ENCODE measurements around the gene IL10RB. TPM values are rescaled to one million over a fixed set of nuclear protein-coding genes. Genes with fewer than 3 reads are reported as not detected.
A peak's percentile ranks its signal among the peaks of the same experiment; 100 is the strongest.

IL10RB gene
- total and polyA plus RNA-seq, 2 of the 8 experiments (the other 6 are each of a cell fraction or from before 2014, with no cell fraction given), result 2.7 to 3.2 TPM

DNA sequence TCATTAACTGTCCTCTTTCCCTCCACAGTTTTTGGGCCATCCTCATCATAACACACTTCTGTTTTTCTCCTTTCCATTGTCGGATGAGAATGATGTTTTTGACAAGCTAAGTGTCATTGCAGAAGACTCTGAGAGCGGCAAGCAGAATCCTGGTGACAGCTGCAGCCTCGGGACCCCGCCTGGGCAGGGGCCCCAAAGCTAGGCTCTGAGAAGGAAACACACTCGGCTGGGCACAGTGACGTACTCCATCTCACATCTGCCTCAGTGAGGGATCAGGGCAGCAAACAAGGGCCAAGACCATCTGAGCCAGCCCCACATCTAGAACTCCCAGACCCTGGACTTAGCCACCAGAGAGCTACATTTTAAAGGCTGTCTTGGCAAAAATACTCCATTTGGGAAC, 30.0 kb downstream of the IL10RB start:
- H3K14ac ChIP-seq (ENCODE audit: insufficient read length), result no peak overlapping the region
- H2BK12ac ChIP-seq (ENCODE audit: low read depth, low read length), result no peak overlapping the region
- H2AFZ ChIP-seq (ENCODE audit: low read length), result no peak overlapping the region
- whole genome bisulfite sequencing, 2 experiments (ENCODE audit: extremely low coverage in 1 of 2, insufficient coverage in 1 of 2, insufficient read length in 1 of 2, insufficient replicate concordance in 2 of 2, low coverage in 1 of 2, low lambda C conversion rate in 2 of 2, missing lambda C conversion rate in 1 of 2), result 94% methylated on average over 6 of the region's 6 CpGs; no CpG with 5 or more reads in 1 of the 2 experiments
- H4K20me1 ChIP-seq (replicated peaks in 1 of 2; ENCODE audit: control insufficient read depth in 1 of 2, insufficient read depth in 2 of 2, low read length in 2 of 2), result peaks cover 0 to 2% of the 10 kb centered on the region in 2 experiments
- no peak overlapping the region for H3K9ac ChIP-seq (replicated peaks in 1 of 4; ENCODE audit: extremely low read depth in 1 of 4, low read depth in 3 of 4, low read length in 3 of 4)
- H4K91ac ChIP-seq (replicated peaks; ENCODE audit: insufficient read length, low read length), result no peak overlapping the region
- no peak overlapping the region for H3K4ac ChIP-seq (replicated peaks; ENCODE audit: insufficient read length, low read depth, low read length)
- H3K4me3 ChIP-seq (ENCODE audit: extremely low read depth in 1 of 4, insufficient read depth in 2 of 4, low read depth in 3 of 4, low read length in 4 of 4), result no peak overlapping the region
- H4K8ac ChIP-seq (ENCODE audit: extremely low read depth, insufficient read depth, low read length), result peak overlapping the region; percentile 51; the same call in 1 of the 2 replicates
- no peaks in the 10 kb centered on the region for H3K9me3 ChIP-seq (ENCODE audit: insufficient read depth in 2 of 2, low read depth in 1 of 2, low read length in 1 of 2)
- ChIA-PET POLR2A (ENCODE audit: partially characterized antibody) (no interaction called here), CTCF (ENCODE audit: partially characterized antibody) (interaction anchor here (1.0 to 2.9 kb wide), 2 partner anchors 96 to 149 kb away, joined by 3 to 12 read pairs; no protein-coding TSS in a partner anchor)
- H3K4me2 ChIP-seq (ENCODE audit: insufficient read depth in 1 of 2, low read depth in 2 of 2, low read length in 2 of 2), result no peak overlapping the region
- no peak overlapping the region for H2BK20ac ChIP-seq (ENCODE audit: low read length)
- H4K5ac ChIP-seq (ENCODE audit: insufficient read length, low read depth, low read length), result no peak overlapping the region
- no peaks in the 10 kb centered on the region for H3K79me2 ChIP-seq (ENCODE audit: control insufficient read depth in 1 of 2, insufficient read depth in 2 of 2, low read length in 2 of 2)
- H3K18ac ChIP-seq (ENCODE audit: extremely low read depth, low read length), result no peak overlapping the region
- H2AK5ac ChIP-seq (ENCODE audit: low read depth, low read length), result no peak overlapping the region
- H3K27me3 ChIP-seq (replicated peaks in 1 of 4; ENCODE audit: control insufficient read depth in 3 of 4, extremely low read depth in 1 of 4, insufficient read depth in 3 of 4, low read length in 3 of 4), result no peaks in the 10 kb centered on the region
- H3K23ac ChIP-seq (ENCODE audit: insufficient read length), result no peak overlapping the region
- H2BK15ac ChIP-seq (ENCODE audit: low read length), result no peak overlapping the region
- H3K79me1 ChIP-seq (ENCODE audit: low read depth, low read length), result no peaks in the 10 kb centered on the region
- no peaks in the 10 kb centered on the region for H3K36me3 ChIP-seq (ENCODE audit: control insufficient read depth in 2 of 4, insufficient read depth in 4 of 4, low read length in 3 of 4)
- H3K23me2 ChIP-seq (ENCODE audit: low read depth, low read length), result no peaks in the 10 kb centered on the region
- H3K56ac ChIP-seq (replicated peaks; ENCODE audit: insufficient read length, low read depth, low read length), result no peak overlapping the region
- H3K27ac ChIP-seq (ENCODE audit: low read depth, low read length), result no peak overlapping the region
- FAIRE-seq, result no peak
- DNase-seq (ENCODE audit: low read depth in 1 of 2, low spot score in 2 of 2), result no peak
- no peak overlapping the region for H2BK120ac ChIP-seq (replicated peaks; ENCODE audit: low read depth, low read length)
- no peak overlapping the region for H2BK5ac ChIP-seq (ENCODE audit: low read depth, low read length)
- TF ChIP-seq EZH2 (IDR thresholded peaks at IDR 0.05; ENCODE audit: low read depth, low read length, severe bottlenecking) (no peak), TCF12 (IDR thresholded peaks at IDR 0.05; ENCODE audit: low read depth, low read length) (no peak), KDM1A (IDR thresholded peaks at IDR 0.05; ENCODE audit: borderline replicate concordance, low read length) (no peak), POU5F1 (IDR thresholded peaks at IDR 0.05; ENCODE audit: low read depth, low read length) (no peak), SIN3A (conservative IDR thresholded peaks at IDR 0.05 in 1 of 2, IDR thresholded peaks at IDR 0.05 in 1 of 2; ENCODE audit: low read depth in 1 of 2, low read length in 2 of 2) (no peak), SIRT6 (IDR thresholded peaks at IDR 0.05; ENCODE audit: low read length) (no peak), POLR2AphosphoS5 (IDR thresholded peaks at IDR 0.05; ENCODE audit: low read depth, low read length) (no peak), CHD2 (IDR thresholded peaks at IDR 0.05; ENCODE audit: low read length) (no peak), GTF2F1 (IDR thresholded peaks at IDR 0.05; ENCODE audit: borderline replicate concordance, low read depth, low read length) (no peak), SIX5 (IDR thresholded peaks at IDR 0.05; ENCODE audit: low read depth, low read length) (no peak), JUN (IDR thresholded peaks at IDR 0.05; ENCODE audit: low read depth, low read length) (no peak)
- TF ChIP-seq, protein P1, sequence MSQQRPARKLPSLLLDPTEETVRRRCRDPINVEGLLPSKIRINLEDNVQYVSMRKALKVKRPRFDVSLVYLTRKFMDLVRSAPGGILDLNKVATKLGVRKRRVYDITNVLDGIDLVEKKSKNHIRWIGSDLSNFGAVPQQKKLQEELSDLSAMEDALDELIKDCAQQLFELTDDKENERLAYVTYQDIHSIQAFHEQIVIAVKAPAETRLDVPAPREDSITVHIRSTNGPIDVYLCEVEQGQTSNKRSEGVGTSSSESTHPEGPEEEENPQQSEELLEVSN (IDR thresholded peaks at IDR 0.05), result no peak
- H3K4me1 ChIP-seq (replicated peaks in 1 of 4; ENCODE audit: control insufficient read depth in 3 of 4, insufficient read depth in 4 of 4, low read length in 3 of 4), result no peaks in the 10 kb centered on the region

Measured in H1 (cell line).